Adrenal gland (tissue), 12 donors: Measurements from ENCODE around the gene ALB. TPM values are rescaled to one million over a fixed set of nuclear protein-coding genes. Genes with fewer than 3 reads are reported as not detected.
"Not testable (repeated sequence)": the region's sequence is repeated elsewhere in the genome, so short reads cannot be mapped to it uniquely, and the experiment has no call there.

Experiments
- DNase-seq, 7 donors: peaks; one replicate each; pipeline ENCODE4 v3.0.0-alpha.2; 2019 to 2020
- H3K27ac ChIP-seq, 5 donors: fragments of 200-600 bp; sonication (generic) in 4 of 5; 1 replicate in 3 of 5; 2 replicates in 2 of 5; pipeline versions ENCODE4 v1.5.1 to v1.8.0; 2016 to 2020; ENCODE audit warnings: mild to moderate bottlenecking in 1 of 5
- H3K27me3 ChIP-seq: fragments of 200-600 bp; 2 replicates; pipeline ENCODE4 v1.8.0; 2021
- H3K36me3 ChIP-seq, 2 donors: fragments of 200-600 bp; replicated peaks in 1 of 2; 1 replicate in 1 of 2; 2 replicates in 1 of 2; pipeline versions ENCODE4 v1.5.1 to v1.8.0; 2018 to 2022
- H3K4me1 ChIP-seq, 2 donors: fragments of 200-600 bp; replicated peaks in 1 of 2; 1 replicate in 1 of 2; 2 replicates in 1 of 2; pipeline versions ENCODE4 v1.5.1 to v1.8.0; 2018 to 2021
- H3K4me3 ChIP-seq, 4 donors: fragments of 200-600 bp; sonication (generic) in 3 of 4; one replicate each; pipeline ENCODE4 v1.5.1; 2016 to 2018
- H3K9me3 ChIP-seq, 3 donors: fragments of 200-600 bp; sonication (generic) in 1 of 3; replicated peaks in 1 of 3; 1 replicate in 2 of 3; 2 replicates in 1 of 3; pipeline versions ENCODE4 v1.5.1 to v1.8.0; 2016 to 2021
- CTCF ChIP-seq, 6 experiments: fragments of 450-650 bp in 4 of 6; fragments of 200-600 bp in 2 of 6; sonication (generic) in 1 of 6; IDR thresholded peaks; 1 replicate in 5 of 6; 2 replicates in 1 of 6; pipeline versions ENCODE4 v1.5.1 to v1.8.0; 2016 to 2021; ENCODE audit warnings: antibody characterized with exemption in 6 of 6, mild to moderate bottlenecking in 2 of 6, moderate library complexity in 1 of 6
- POLR2A ChIP-seq, 2 donors: fragments of 450-650 bp; IDR thresholded peaks; one replicate each; pipeline ENCODE4 v1.6.1; 2017; ENCODE audit warnings: antibody characterized with exemption in 2 of 2, mild to moderate bottlenecking in 2 of 2, moderate library complexity in 1 of 2
- WGBS, 4 donors: extraction: QIAGEN DNeasy Blood & Tissue Kit in 2 of 4; methylation state at CpG; one replicate each; pipeline versions ENCODE4 v1.1.5 to v1.1.7; 2013 to 2017; 5-methylcytosine and 5-hydroxymethylcytosine counted together
- intact Hi-C, 2 donors: fragments of 100-400 bp; cut with DNase I; formaldehyde crosslinking; loops; one replicate each; pipeline versions ENCODE4 v1.14.1 to v1.15.0; 2022 to 2023
- polyA plus RNA-seq, 3 donors: library from polyadenylated mRNA; stranded (reverse); fragments of 200-250 nt in 2 of 3; fragments of 350-450 nt in 1 of 3; fragmentation: Illumina TruSeq in 1 of 3; extraction: RNeasy Lipid Tissue Mini Kit (QIAGEN cat#74804) in 1 of 3; gene quantifications; one replicate each; pipeline ENCODE4 v1.2.3, GENCODE V29; 2013 to 2014
- total RNA-seq, 9 donors: library from RNA; depleted of rRNA in 4 of 9; stranded (reverse); fragments of >200 nt in 4 of 9; fragments of 120-200 nt in 1 of 9; fragmentation: NEBNext Ultra II Directional in 1 of 9; extraction: Animal tissue kit (Norgen Biotek cat#: 25700) in 1 of 9; gene quantifications; one replicate each; pipeline versions ENCODE4 v1.1.0 to v1.2.4, GENCODE V29; 2013 to 2023
- donor health status: healthy with polysubstance abuse.
- donor health status: Bipolar disorder and iron deficiency.
- donor health status: DM: yes; HTN: yes; CAD: no.
- donor health status: DM: no; HTN: no; CAD: no.
- donor health status: DM: no; HTN: no; CAD: no.
- donor health status: DM: yes; HTN: yes; CAD: no.

Gene ALB
- total and polyA plus RNA-seq, 12 donors = 0.61 to 38.5 (median 5.3) TPM; not detected in 3

- intact Hi-C loops = no loop called here
- 68 to 82% (median 77%) methylated on average over 3 of the region's 3 CpGs for WGBS, 4 donors
- no peaks in the 10 kb centered on the region for H3K4me1 ChIP-seq
- H3K27me3 ChIP-seq = no peaks in the 10 kb centered on the region
- H3K27ac ChIP-seq = no peak overlapping the region
- DNase-seq = no peak
- no peak for TF ChIP-seq CTCF (IDR thresholded peaks at IDR 0.05)
- no peak for TF ChIP-seq POLR2A (IDR thresholded peaks at IDR 0.05)
- no peak overlapping the region for H3K4me3 ChIP-seq
- no peaks in the 10 kb centered on the region for H3K36me3 ChIP-seq
- no peaks in the 10 kb centered on the region for H3K9me3 ChIP-seq
Measured at GRCh38 chr4:73383452-73383851, 20.6 kb upstream of the ALB start.

- Histone ChIP-seq H3K4me3 (no peak overlapping the region), H3K9me3 (no peaks in the 10 kb centered on the region), H3K36me3 (no peaks in the 10 kb centered on the region), H3K27me3 (no peaks in the 10 kb centered on the region), H3K27ac (no peak overlapping the region), H3K4me1 (no peaks in the 10 kb centered on the region)
- TF ChIP-seq CTCF (IDR thresholded peaks at IDR 0.05) (no peak), POLR2A (IDR thresholded peaks at IDR 0.05) (no peak)
- intact Hi-C loops = no loop called here
- DNase-seq = no peak
Measured at GRCh38 chr4:73387552-73387951, 16.5 kb upstream of the ALB start.

- intact Hi-C loops = no loop called here
- no peak overlapping the region for H3K4me3 ChIP-seq
- no peaks in the 10 kb centered on the region for H3K4me1 ChIP-seq
- TF ChIP-seq POLR2A (IDR thresholded peaks at IDR 0.05) (no peak), CTCF (IDR thresholded peaks at IDR 0.05) (no peak)
- H3K27me3 ChIP-seq = no peaks in the 10 kb centered on the region
- H3K9me3 ChIP-seq = no peaks in the 10 kb centered on the region
- no peak for DNase-seq
- H3K36me3 ChIP-seq = no peaks in the 10 kb centered on the region
- 46 to 82% (median 72%) methylated on average over 1 of the region's 1 CpG for whole genome bisulfite sequencing, 4 donors
- H3K27ac ChIP-seq = no peak overlapping the region
Measured at GRCh38 chr4:73388887-73389286, 15.2 kb upstream of the ALB start.

- H3K36me3 ChIP-seq, DNase-seq, intact Hi-C loops, H3K9me3 ChIP-seq, H3K4me1 ChIP-seq, H3K27ac ChIP-seq, H3K27me3 ChIP-seq, H3K4me3 ChIP-seq: not testable (repeated sequence)
- WGBS, 4 donors = 81 to 92% (median 87%) methylated on average over 2 of the region's 2 CpGs
Measured at GRCh38 chr4:73389663-73390062, 14.4 kb upstream of the ALB start.

- Histone ChIP-seq H3K27me3 (no peaks in the 10 kb centered on the region), H3K4me1 (no peaks in the 10 kb centered on the region), H3K36me3 (no peaks in the 10 kb centered on the region), H3K4me3 (no peak overlapping the region), H3K9me3 (no peaks in the 10 kb centered on the region), H3K27ac (no peak overlapping the region)
- intact Hi-C loops = no loop called here
- TF ChIP-seq CTCF (IDR thresholded peaks at IDR 0.05) = no peak
- no peak for TF ChIP-seq POLR2A (IDR thresholded peaks at IDR 0.05)
- no peak for DNase-seq
Measured at GRCh38 chr4:73391774-73392173, 12.3 kb upstream of the ALB start.
